ENCODE results near the gene PBX3. TPM values are rescaled to one million over a fixed set of nuclear protein-coding genes. Genes with fewer than 3 reads are reported as not detected.

The PBX3 gene
- total and polyA plus RNA-seq, 9 of the 15 experiments (the other 6 are each of a cell fraction or from before 2014, with no cell fraction given), result 0.14 to 5.8 (median 0.92) TPM

GRCh38 chr9:125755340-125755739 is 8.2 kb downstream of the PBX3 start:
- no peak overlapping the region for H3K4me2 ChIP-seq (ENCODE audit: insufficient read depth, low read length)
- WGBS (ENCODE audit: insufficient coverage, low coverage, missing lambda C conversion rate), result 48% methylated on average over 1 of the region's 1 CpG
- POLR2A ChIA-PET, result no interaction called here
- H3K9ac ChIP-seq (ENCODE audit: insufficient read depth in 1 of 2, low read depth in 2 of 2, low read length in 2 of 2), result no peak overlapping the region
- no peaks in the 10 kb centered on the region for H3K4me1 ChIP-seq (replicated peaks in 1 of 2; ENCODE audit: control insufficient read depth in 2 of 2, insufficient read depth in 2 of 2, low read length in 2 of 2)
- no peak for ATAC-seq
- no peaks in the 10 kb centered on the region for H3K9me3 ChIP-seq (replicated peaks; ENCODE audit: control insufficient read depth, insufficient read depth, low read depth, low read length)
- H4K20me1 ChIP-seq (replicated peaks; ENCODE audit: control insufficient read depth, insufficient read depth, low read length), result peaks cover 4% of the 10 kb centered on the region; the same call in 1 of the 2 replicates
- no peak for DNase-seq (ENCODE audit: extremely low read depth in 1 of 4, low spot score in 3 of 4)
- peaks cover 7 to 8% of the 10 kb centered on the region in 2 experiments; a peak in 3 of 5 replicates for H3K27me3 ChIP-seq (ENCODE audit: control insufficient read depth in 2 of 2, insufficient read depth in 2 of 2, low read length in 2 of 2)
- no peaks in the 10 kb centered on the region for H3K9me1 ChIP-seq (ENCODE audit: control insufficient read depth, insufficient read depth, low read length)
- CTCF ChIA-PET (ENCODE audit: low intra/inter-chr PET ratio), result no interaction called here
- H3K27ac ChIP-seq (ENCODE audit: extremely low read depth, low read depth, low read length), result no peak overlapping the region
- in situ Hi-C loops (cut with MboI) (no loop called here), intact Hi-C loops (cut with micrococcal nuclease) (loop anchor here (10.0 kb wide), 1 partner anchor 69 kb away; no protein-coding TSS in a partner anchor)
- H3K4me3 ChIP-seq, result no peak overlapping the region
- BruUV-seq (replicated peaks), result no TSS peak
- no peak overlapping the region for H2AFZ ChIP-seq (ENCODE audit: low read depth, low read length)
- no peaks in the 10 kb centered on the region for H3K36me3 ChIP-seq (ENCODE audit: control insufficient read depth, insufficient read depth, low read length)
- no peak for TF ChIP-seq RFX1 (IDR thresholded peaks at IDR 0.05)
- TF ChIP-seq, protein P1, sequence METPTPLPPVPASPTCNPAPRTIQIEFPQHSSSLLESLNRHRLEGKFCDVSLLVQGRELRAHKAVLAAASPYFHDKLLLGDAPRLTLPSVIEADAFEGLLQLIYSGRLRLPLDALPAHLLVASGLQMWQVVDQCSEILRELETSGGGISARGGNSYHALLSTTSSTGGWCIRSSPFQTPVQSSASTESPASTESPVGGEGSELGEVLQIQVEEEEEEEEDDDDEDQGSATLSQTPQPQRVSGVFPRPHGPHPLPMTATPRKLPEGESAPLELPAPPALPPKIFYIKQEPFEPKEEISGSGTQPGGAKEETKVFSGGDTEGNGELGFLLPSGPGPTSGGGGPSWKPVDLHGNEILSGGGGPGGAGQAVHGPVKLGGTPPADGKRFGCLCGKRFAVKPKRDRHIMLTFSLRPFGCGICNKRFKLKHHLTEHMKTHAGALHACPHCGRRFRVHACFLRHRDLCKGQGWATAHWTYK (CRISPR knock-in tag; IDR thresholded peaks at IDR 0.05), result no peak
- TF ChIP-seq E2F6 (IDR thresholded peaks at IDR 0.05; ENCODE audit: borderline replicate concordance in 1 of 2, extremely low read depth in 1 of 2, insufficient read depth in 1 of 2, insufficient read length in 1 of 2, low read depth in 1 of 2, low read length in 1 of 2, poor library complexity in 1 of 2, severe bottlenecking in 1 of 2), result no peak
- no peak for TF ChIP-seq RB1 (IDR thresholded peaks at IDR 0.05; ENCODE audit: low read depth)
- TF ChIP-seq ELK1 (CRISPR knock-in tag; IDR thresholded peaks at IDR 0.05), result no peak
- no peak for TF ChIP-seq CHD4 (IDR thresholded peaks at IDR 0.05; ENCODE audit: insufficient read depth, insufficient replicate concordance, low read depth, low read length, poor library complexity, severe bottlenecking)
- TF ChIP-seq, protein P2, sequence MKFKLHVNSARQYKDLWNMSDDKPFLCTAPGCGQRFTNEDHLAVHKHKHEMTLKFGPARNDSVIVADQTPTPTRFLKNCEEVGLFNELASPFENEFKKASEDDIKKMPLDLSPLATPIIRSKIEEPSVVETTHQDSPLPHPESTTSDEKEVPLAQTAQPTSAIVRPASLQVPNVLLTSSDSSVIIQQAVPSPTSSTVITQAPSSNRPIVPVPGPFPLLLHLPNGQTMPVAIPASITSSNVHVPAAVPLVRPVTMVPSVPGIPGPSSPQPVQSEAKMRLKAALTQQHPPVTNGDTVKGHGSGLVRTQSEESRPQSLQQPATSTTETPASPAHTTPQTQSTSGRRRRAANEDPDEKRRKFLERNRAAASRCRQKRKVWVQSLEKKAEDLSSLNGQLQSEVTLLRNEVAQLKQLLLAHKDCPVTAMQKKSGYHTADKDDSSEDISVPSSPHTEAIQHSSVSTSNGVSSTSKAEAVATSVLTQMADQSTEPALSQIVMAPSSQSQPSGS (CRISPR knock-in tag; IDR thresholded peaks at IDR 0.05), result no peak
- TF ChIP-seq ZBTB7A (IDR thresholded peaks at IDR 0.05; ENCODE audit: borderline replicate concordance, control insufficient read depth, low read depth, low read length), result no peak
- no peak for TF ChIP-seq ZNF764 (CRISPR knock-in tag; IDR thresholded peaks at IDR 0.05; ENCODE audit: low read depth)
- no peak for TF ChIP-seq MITF (IDR thresholded peaks at IDR 0.05)
- TF ChIP-seq RBM34 (IDR thresholded peaks at IDR 0.05; ENCODE audit: borderline replicate concordance, insufficient read depth, low read length), result no peak
- TF ChIP-seq MCM2 (IDR thresholded peaks at IDR 0.05; ENCODE audit: low read depth), result no peak
- no peak for FAIRE-seq
- no peaks in the 10 kb centered on the region for H3K79me2 ChIP-seq (ENCODE audit: control insufficient read depth, insufficient read depth, low read length)
